Suprapubic skin (tissue), 4 donors: Measurements from ENCODE around the gene ZBTB5. TPM values are rescaled to one million over a fixed set of nuclear protein-coding genes. Genes with fewer than 3 reads are reported as not detected.
"Not testable (repeated sequence)": the region's sequence is repeated elsewhere in the genome, so short reads cannot be mapped to it uniquely, and the experiment has no call there.

ENCODE experiments used
- DNase-seq, 2 donors: peaks; one replicate each; pipeline ENCODE4 v3.0.0-alpha.2; 2019; ENCODE audit warnings: low spot score in 2 of 2
- H3K27ac ChIP-seq: fragments of 200-600 bp; sonication (generic); one replicate; pipeline ENCODE4 v1.5.1; 2019
- H3K27me3 ChIP-seq: fragments of 200-600 bp; sonication (generic); one replicate; pipeline ENCODE4 v1.5.1; 2019
- H3K36me3 ChIP-seq: fragments of 200-600 bp; sonication (generic); one replicate; pipeline ENCODE4 v1.5.1; 2019
- H3K4me1 ChIP-seq: fragments of 200-600 bp; sonication (generic); one replicate; pipeline ENCODE4 v1.5.1; 2019
- H3K4me3 ChIP-seq: fragments of 200-600 bp; sonication (generic); one replicate; pipeline ENCODE4 v1.5.1; 2019; ENCODE audit warnings: mild to moderate bottlenecking
- H3K9me3 ChIP-seq: fragments of 200-600 bp; sonication (generic); one replicate; pipeline ENCODE4 v1.5.1; 2019
- EP300 ChIP-seq: sonication (generic); formaldehyde crosslinking; IDR thresholded peaks from one replicate; pipeline ENCODE4 v1.6.1; 2017; ENCODE audit warnings: antibody characterized with exemption
- POLR2A ChIP-seq, 2 donors: fragments of 450-650 bp; IDR thresholded peaks; one replicate each; pipeline ENCODE4 v1.6.1; 2017; ENCODE audit warnings: antibody characterized with exemption in 2 of 2, mild to moderate bottlenecking in 2 of 2, moderate library complexity in 2 of 2
- POLR2AphosphoS5 ChIP-seq, 3 donors: sonication (generic); formaldehyde crosslinking; IDR thresholded peaks; one replicate each; pipeline ENCODE4 v1.6.1; 2017; ENCODE audit warnings: antibody characterized with exemption in 3 of 3
- WGBS: methylation state at CpG from one replicate; pipeline ENCODE4 v1.1.5; 2018; 5-methylcytosine and 5-hydroxymethylcytosine counted together
- total RNA-seq, 4 donors: library from RNA; depleted of rRNA; stranded (reverse); fragments of >200 nt; gene quantifications; one replicate each; pipeline ENCODE4 v1.1.0, GENCODE V29; 2016
- TF ChIP-seq, protein P1 (sequence below), 2 donors: fragments of 200-600 bp in 1 of 2; fragments of 450-650 bp in 1 of 2; sonication (generic) in 1 of 2; IDR thresholded peaks; one replicate each; pipeline ENCODE4 v1.5.1; 2016 to 2019; ENCODE audit warnings: antibody characterized with exemption in 2 of 2, mild to moderate bottlenecking in 1 of 2, moderate library complexity in 1 of 2

Gene ZBTB5
- total RNA-seq, 4 donors from 2014 or later = 18.0 to 24.7 (median 23.5) TPM

DNA sequence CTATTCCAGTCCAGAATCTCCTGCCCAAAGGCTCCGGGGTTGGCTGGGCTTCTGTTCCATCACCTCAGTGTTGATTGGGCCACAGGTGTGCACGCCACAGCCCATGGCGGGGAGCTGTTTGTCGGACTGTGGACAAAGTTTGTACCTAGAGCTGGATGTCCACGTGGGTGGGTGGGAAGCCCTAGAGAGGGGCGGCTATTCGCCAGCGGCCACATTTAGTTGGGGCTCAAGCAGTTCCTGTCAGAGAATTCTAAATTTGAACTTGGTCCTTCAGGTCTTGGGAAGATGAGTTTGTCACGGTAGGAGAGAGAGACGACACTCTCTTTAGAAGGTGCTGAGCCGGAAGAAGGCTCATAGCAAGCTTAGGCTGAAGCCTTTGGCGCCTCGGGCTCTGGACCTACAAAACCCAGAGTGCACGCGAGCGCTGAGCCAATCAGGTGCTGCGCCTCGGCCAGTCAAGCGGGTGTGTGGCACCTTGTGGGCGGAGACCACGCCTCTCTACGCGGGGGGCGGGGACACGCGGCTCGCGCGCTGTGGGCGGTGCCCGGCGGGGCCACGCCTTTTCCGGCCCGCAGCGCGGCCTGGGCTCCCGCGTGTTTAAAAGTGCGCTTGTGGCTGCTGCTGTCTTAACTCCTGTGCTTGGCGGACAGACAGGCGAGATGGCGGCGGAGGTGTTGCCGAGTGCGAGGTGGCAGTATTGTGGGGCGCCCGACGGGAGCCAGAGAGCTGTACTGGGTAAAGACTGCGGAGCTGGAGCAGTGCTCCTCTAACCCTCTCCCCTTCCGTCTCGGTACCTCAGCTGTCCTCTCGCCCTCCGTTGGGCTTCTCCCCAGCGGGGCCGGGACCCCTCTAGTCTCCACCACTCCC is 20.4 kb upstream of the ZBTB5 start, which contains the start of gene POLR1E:
POLR1E (plus strand) TSS at position 560 of the 867 bp plus-strand sequence; CDS start at position 660, 100 bp downstream.
- Histone ChIP-seq H3K4me1 (peaks cover 27% of the 10 kb centered on the region), H3K9me3 (no peaks in the 10 kb centered on the region), H3K4me3 (peak within 1 kb of the TSS; percentile 91), H3K27me3 (no peaks in the 10 kb centered on the region), H3K27ac (peak within 1 kb of the TSS; percentile 87), H3K36me3 (peaks cover 21% of the 10 kb centered on the region)
- 12% methylated on average over 22 of the region's 56 CpGs for WGBS
- TF ChIP-seq, protein P1, sequence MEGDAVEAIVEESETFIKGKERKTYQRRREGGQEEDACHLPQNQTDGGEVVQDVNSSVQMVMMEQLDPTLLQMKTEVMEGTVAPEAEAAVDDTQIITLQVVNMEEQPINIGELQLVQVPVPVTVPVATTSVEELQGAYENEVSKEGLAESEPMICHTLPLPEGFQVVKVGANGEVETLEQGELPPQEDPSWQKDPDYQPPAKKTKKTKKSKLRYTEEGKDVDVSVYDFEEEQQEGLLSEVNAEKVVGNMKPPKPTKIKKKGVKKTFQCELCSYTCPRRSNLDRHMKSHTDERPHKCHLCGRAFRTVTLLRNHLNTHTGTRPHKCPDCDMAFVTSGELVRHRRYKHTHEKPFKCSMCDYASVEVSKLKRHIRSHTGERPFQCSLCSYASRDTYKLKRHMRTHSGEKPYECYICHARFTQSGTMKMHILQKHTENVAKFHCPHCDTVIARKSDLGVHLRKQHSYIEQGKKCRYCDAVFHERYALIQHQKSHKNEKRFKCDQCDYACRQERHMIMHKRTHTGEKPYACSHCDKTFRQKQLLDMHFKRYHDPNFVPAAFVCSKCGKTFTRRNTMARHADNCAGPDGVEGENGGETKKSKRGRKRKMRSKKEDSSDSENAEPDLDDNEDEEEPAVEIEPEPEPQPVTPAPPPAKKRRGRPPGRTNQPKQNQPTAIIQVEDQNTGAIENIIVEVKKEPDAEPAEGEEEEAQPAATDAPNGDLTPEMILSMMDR (IDR thresholded peaks at IDR 0.05) = no peak
- peak in 1 of 2 donors; percentile 27 for TF ChIP-seq POLR2A (IDR thresholded peaks at IDR 0.05)
- peak in 1 of 3 donors; percentile 22 for TF ChIP-seq POLR2AphosphoS5 (IDR thresholded peaks at IDR 0.05)
- TF ChIP-seq EP300 = no peak
- DNase-seq = peak; percentile 96 to 97

DNA sequence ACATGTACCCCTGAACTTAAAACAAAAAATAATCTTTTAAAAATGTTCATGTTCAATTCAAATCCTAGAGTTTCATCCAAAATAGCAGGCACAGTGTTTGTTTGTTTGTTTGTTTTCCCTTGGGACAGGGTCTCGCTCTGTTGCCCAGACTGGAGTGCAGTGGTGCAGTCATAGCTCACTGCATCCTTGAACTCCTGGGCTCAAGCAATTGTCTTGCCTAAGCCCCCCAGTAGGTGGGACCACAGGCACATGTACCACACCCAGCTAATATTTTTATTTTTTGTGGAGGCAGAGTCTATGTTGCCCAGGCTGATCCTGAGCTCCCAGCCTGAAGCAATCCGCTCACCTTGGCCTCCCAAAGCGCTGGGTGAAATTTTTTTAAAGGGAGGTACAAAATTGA is 15.5 kb upstream of the ZBTB5 start:
- no peaks in the 10 kb centered on the region for H3K27me3 ChIP-seq

DNA sequence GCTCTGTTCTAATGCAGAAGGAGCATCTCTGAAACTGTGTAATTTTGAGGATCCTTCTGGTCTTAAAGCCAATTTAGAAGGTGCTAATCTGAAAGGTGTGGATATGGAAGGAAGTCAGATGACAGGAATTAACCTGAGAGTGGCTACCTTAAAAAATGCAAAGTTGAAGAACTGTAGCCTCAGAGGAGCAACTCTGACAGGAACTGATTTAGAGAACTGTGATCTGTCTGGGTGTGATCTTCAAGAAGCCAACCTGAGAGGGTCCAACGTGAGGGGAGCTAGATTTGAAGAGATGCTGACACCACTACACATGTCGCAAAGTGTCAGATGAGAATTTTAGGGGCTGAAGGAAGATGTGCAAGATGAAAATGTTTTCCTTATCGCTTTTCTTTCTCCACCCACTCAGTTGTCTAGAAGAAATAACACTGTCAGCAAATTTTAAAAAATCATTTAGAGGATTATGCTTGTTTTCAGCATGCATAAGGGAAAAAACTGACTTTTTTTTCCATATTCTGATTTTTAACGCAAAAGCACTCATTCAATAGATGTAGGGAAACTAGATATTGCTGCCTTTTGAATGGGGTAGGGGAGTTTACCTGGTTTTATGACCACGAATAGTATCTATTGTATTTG is 12.9 kb upstream of the ZBTB5 start:
- not testable (repeated sequence) for DNase-seq, H3K27ac ChIP-seq, H3K9me3 ChIP-seq, H3K4me3 ChIP-seq, H3K4me1 ChIP-seq, H3K36me3 ChIP-seq, H3K27me3 ChIP-seq
- 65% methylated on average over 5 of the region's 5 CpGs for WGBS

More for the DNA sequence above, 15.5 kb upstream of the ZBTB5 start:
- no peaks in the 10 kb centered on the region for H3K36me3 ChIP-seq
- DNase-seq = no peak
- no peak for TF ChIP-seq POLR2A (IDR thresholded peaks at IDR 0.05)
- TF ChIP-seq POLR2AphosphoS5 (IDR thresholded peaks at IDR 0.05) = no peak
- TF ChIP-seq, protein P1 (IDR thresholded peaks at IDR 0.05) = no peak
- TF ChIP-seq EP300 = no peak
- no peak overlapping the region for H3K27ac ChIP-seq
- H3K9me3 ChIP-seq = no peaks in the 10 kb centered on the region
- peaks cover 6% of the 10 kb centered on the region for H3K4me1 ChIP-seq
- no peak overlapping the region for H3K4me3 ChIP-seq
- WGBS = 85% methylated on average over 3 of the region's 3 CpGs

DNA sequence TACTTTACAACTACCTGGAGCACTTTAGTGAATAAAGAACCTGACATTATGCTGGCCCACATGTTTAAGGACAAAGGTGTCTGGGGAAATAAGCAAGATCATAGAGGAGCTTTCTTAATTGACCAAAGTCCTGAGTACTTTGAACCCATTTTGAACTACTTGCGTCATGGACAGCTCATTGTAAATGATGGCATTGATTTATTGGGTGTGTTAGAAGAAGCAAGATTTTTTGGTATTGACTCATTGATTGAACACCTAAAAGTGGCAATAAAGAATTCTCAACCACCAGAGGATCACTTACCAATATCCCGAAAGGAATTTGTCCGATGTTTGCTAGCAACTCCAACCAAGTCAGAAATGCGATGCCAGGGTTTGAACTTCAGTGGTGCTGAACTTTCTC is 12.2 kb upstream of the ZBTB5 start:
- 90% methylated on average over 4 of the region's 4 CpGs for WGBS
- not testable (repeated sequence) for DNase-seq

DNA sequence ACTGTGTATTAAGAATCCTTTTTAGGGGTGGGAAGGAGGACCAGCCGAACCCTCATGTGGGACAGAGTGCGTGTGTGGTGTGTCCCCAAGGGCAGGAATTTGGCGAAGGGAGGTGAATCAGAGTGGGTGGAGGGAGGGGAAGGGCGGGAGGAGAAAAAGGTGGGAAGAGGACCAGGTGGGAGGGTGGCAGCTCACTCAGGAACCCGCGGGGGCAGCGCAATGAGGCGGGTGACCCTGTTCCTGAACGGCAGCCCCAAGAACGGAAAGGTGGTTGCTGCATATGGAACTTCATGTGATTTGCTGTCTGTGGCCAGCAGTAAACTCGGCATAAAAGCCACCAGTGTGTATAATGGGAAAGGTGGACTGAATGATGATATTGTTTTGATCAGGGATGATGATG is 11.7 kb upstream of the ZBTB5 start:
- no peaks in the 10 kb centered on the region for H3K36me3 ChIP-seq
- no peaks in the 10 kb centered on the region for H3K27me3 ChIP-seq
- H3K4me3 ChIP-seq = no peak overlapping the region
- H3K9me3 ChIP-seq = peaks cover 6% of the 10 kb centered on the region
- no peak for DNase-seq
- peaks cover 8% of the 10 kb centered on the region for H3K4me1 ChIP-seq
- TF ChIP-seq, protein P1 (IDR thresholded peaks at IDR 0.05) = no peak
- TF ChIP-seq EP300 (no peak), POLR2AphosphoS5 (IDR thresholded peaks at IDR 0.05) (no peak), POLR2A (IDR thresholded peaks at IDR 0.05) (no peak)
- WGBS = 66% methylated on average over 11 of the region's 11 CpGs
- no peak overlapping the region for H3K27ac ChIP-seq

More for the DNA sequence above, 12.2 kb upstream of the ZBTB5 start:
- H3K4me1 ChIP-seq, H3K4me3 ChIP-seq, H3K9me3 ChIP-seq, H3K27me3 ChIP-seq, H3K36me3 ChIP-seq, H3K27ac ChIP-seq: not testable (repeated sequence)

DNA sequence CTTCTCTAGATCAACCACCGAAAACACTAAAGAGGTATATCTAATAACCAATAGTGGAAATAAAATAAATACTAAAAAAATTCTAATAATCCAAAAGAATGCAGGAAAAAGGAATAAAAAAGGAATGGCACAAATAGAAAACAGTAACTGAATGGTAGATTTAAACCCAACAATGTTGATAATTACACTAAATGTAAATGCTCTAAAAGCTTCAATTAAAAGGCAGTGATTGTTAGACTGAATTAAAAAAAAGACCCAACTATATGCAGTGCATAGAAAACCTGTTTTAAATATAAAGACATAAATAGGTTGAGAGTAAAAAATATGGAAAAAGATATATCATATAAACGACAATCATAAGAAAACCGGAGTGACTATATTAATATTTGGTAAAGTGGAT is 9.2 kb upstream of the ZBTB5 start:
- Histone ChIP-seq H3K4me3 (no peak overlapping the region), H3K9me3 (peaks cover 6% of the 10 kb centered on the region), H3K4me1 (peaks cover 15% of the 10 kb centered on the region), H3K27ac (no peak overlapping the region), H3K27me3 (no peaks in the 10 kb centered on the region), H3K36me3 (no peaks in the 10 kb centered on the region)
- WGBS = 97% methylated on average over 3 of the region's 3 CpGs
- no peak for DNase-seq
- TF ChIP-seq POLR2AphosphoS5 (IDR thresholded peaks at IDR 0.05) = no peak
- TF ChIP-seq, protein P1 (IDR thresholded peaks at IDR 0.05) = no peak
- no peak for TF ChIP-seq EP300

DNA sequence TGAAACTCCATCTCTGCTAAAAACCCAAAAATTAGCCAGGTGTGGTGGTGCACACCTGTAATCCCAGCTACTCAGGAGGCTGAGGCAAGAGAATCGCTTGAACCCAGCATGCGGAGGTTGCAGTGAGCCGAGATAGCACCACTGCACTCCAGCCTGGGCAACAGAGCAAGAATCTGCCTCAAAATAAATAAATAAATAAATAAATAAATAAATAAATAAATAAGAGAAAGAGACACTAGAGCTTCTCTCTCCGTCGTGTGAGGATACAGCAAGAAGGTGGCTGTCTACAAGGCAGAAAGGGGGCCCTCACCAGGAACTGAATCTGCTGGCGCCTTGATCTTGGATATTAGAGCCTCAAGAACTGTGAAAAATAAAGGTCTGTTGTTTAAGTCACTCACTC is 8.7 kb upstream of the ZBTB5 start:
- DNase-seq, H3K4me3 ChIP-seq, H3K27me3 ChIP-seq, H3K9me3 ChIP-seq, H3K36me3 ChIP-seq, H3K27ac ChIP-seq: not testable (repeated sequence)
- 65% methylated on average over 6 of the region's 6 CpGs for WGBS
- peaks cover 15% of the 10 kb centered on the region for H3K4me1 ChIP-seq
